ENCODE results near the gene TMEM168.

TMEM168 gene

GRCh38 chr7:112781558-112781957, 8.6 kb downstream of the TMEM168 start:
- TF ChIP-seq, protein P1, sequence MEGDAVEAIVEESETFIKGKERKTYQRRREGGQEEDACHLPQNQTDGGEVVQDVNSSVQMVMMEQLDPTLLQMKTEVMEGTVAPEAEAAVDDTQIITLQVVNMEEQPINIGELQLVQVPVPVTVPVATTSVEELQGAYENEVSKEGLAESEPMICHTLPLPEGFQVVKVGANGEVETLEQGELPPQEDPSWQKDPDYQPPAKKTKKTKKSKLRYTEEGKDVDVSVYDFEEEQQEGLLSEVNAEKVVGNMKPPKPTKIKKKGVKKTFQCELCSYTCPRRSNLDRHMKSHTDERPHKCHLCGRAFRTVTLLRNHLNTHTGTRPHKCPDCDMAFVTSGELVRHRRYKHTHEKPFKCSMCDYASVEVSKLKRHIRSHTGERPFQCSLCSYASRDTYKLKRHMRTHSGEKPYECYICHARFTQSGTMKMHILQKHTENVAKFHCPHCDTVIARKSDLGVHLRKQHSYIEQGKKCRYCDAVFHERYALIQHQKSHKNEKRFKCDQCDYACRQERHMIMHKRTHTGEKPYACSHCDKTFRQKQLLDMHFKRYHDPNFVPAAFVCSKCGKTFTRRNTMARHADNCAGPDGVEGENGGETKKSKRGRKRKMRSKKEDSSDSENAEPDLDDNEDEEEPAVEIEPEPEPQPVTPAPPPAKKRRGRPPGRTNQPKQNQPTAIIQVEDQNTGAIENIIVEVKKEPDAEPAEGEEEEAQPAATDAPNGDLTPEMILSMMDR (IDR thresholded peaks at IDR 0.05; ENCODE audit: low read depth, low read length), result no peak
- no peak for DNase-seq (ENCODE audit: low read depth in 2 of 2)
- H3K4me3 ChIP-seq (replicated peaks in 1 of 2; ENCODE audit: low read depth in 2 of 2, low read length in 2 of 2), result no peak overlapping the region

- no peak overlapping the region for H3K4me3 ChIP-seq (replicated peaks in 1 of 2; ENCODE audit: low read depth in 2 of 2, low read length in 2 of 2)
- TF ChIP-seq, protein P1 (IDR thresholded peaks at IDR 0.05; ENCODE audit: low read depth, low read length), result no peak
- no peak for DNase-seq (ENCODE audit: low read depth in 2 of 2)
These were observed 9.1 kb downstream of the TMEM168 start for GRCh38 chr7:112781110-112781509.

GRCh38 chr7:112779667-112780066, 10.5 kb downstream of the TMEM168 start:
- TF ChIP-seq, protein P1 (IDR thresholded peaks at IDR 0.05; ENCODE audit: low read depth, low read length), result no peak
- DNase-seq (ENCODE audit: low read depth in 2 of 2), result peak in 1 of 2 donors; percentile 60
- H3K4me3 ChIP-seq (replicated peaks in 1 of 2; ENCODE audit: low read depth in 2 of 2, low read length in 2 of 2), result no peak overlapping the region

GRCh38 chr7:112777406-112777805, 12.8 kb downstream of the TMEM168 start:
- H3K4me3 ChIP-seq (replicated peaks in 1 of 2; ENCODE audit: low read depth in 2 of 2, low read length in 2 of 2), result no peak overlapping the region
- TF ChIP-seq, protein P1 (IDR thresholded peaks at IDR 0.05; ENCODE audit: low read depth, low read length), result no peak
- DNase-seq (ENCODE audit: low read depth in 2 of 2), result no peak

GRCh38 chr7:112771166-112771565, 19.0 kb downstream of the TMEM168 start:
- TF ChIP-seq, protein P1 (IDR thresholded peaks at IDR 0.05; ENCODE audit: low read depth, low read length), result no peak
- H3K4me3 ChIP-seq (replicated peaks in 1 of 2; ENCODE audit: low read depth in 2 of 2, low read length in 2 of 2), result no peak overlapping the region
- DNase-seq (ENCODE audit: low read depth in 2 of 2), result no peak

DNA sequence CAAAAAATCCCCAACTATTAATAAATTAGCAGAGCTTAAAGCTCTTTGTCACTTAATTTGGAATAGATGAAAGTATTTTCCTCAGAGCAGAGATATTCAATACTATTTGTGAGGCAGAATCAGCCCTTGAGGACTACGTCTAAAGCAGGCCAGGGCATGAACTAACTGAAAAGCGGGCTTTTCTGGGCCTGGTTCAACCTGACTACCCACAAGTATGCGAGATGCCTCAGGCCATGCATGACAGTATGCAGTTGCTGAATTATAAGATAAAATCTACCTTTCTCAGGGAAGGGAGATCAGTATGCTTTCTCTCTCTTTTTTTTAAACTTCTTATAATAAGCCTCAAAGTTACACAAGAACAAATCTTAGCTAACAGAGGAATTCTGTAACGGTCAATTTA, 20.1 kb downstream of the TMEM168 start:
- TF ChIP-seq, protein P1 (IDR thresholded peaks at IDR 0.05; ENCODE audit: low read depth, low read length), result no peak
- no peak for DNase-seq (ENCODE audit: low read depth in 2 of 2)
- no peak overlapping the region for H3K4me3 ChIP-seq (replicated peaks in 1 of 2; ENCODE audit: low read depth in 2 of 2, low read length in 2 of 2)

GRCh38 chr7:112765105-112765504, 25.1 kb downstream of the TMEM168 start:
- no peak for DNase-seq (ENCODE audit: low read depth in 2 of 2)
- TF ChIP-seq, protein P1 (IDR thresholded peaks at IDR 0.05; ENCODE audit: low read depth, low read length), result no peak
- H3K4me3 ChIP-seq (replicated peaks in 1 of 2; ENCODE audit: low read depth in 2 of 2, low read length in 2 of 2), result no peak overlapping the region
